ENCODE measurements around the gene ARF4.

- TF ChIP-seq CTCF (IDR thresholded peaks at IDR 0.05) (no peak), POLR2A (IDR thresholded peaks at IDR 0.05) (no peak)
These were observed 40.2 kb upstream of the ARF4 start for GRCh38 chr3:57637391-57637790.

All from uterus (tissue), 2 donors.